Fibroblast of skin of abdomen (primary cell): ENCODE results near the gene ANO4. TPM values are rescaled to one million over a fixed set of nuclear protein-coding genes. Genes with fewer than 3 reads are reported as not detected.

Source experiments
- DNase-seq: peaks from one replicate; pipeline ENCODE4 v3.0.0-alpha.2; 2013
- polyA plus RNA-seq, 2 experiments: library from polyadenylated mRNA; unstranded; fragments of 120-200 nt; gene quantifications; one replicate each; pipeline ENCODE4 v1.2.1, GENCODE V29; 2013; ENCODE audit not compliant: insufficient read length in 2 of 2

Gene ANO4
- 2.4 TPM for polyA plus RNA-seq (2013, experiment 1 of 2; ENCODE audit: insufficient read length)
- polyA plus RNA-seq (2013, experiment 2 of 2; ENCODE audit: insufficient read length) = 2.3 TPM

DNA sequence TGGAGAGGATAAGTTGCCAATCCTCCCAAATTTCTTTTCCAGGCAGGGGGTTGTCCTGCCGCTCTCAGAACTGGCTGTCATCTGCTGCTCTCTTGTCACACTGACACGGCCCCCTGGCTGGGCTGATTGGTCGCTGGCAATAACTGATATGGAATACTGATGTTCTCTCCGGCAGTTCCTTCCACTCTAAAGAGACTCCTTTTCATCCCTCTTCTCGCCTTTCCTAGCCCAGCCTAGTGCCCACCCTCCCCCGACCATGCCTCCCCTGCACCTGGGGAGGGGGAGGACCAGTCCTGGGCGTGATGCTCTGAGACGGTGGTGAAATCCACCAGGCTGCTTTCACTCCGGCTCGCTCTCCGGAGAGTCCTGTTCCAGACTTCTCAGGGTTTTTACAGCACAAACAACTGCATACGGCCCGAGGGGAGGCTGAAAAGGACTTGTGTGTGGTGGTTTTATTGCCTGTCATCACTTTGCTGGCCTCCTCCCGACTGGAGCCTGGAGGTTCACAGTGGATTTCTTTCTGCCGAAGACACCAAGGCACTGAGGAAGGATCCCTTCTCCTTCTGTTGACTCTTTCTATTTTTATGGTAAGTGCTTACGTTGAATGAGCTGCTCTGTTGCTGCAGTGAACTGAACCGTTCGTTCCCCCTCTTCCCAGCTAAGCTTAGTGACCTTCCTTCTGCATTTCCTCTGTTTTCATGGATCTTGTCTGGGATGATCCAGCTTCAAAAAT, at the start of gene ANO4:
Gene ANO4 (plus strand): TSS at position 336 of the 733 bp plus-strand sequence. CDS start 107,010 bp downstream, outside the sequence.
- DNase-seq = no peak

DNA sequence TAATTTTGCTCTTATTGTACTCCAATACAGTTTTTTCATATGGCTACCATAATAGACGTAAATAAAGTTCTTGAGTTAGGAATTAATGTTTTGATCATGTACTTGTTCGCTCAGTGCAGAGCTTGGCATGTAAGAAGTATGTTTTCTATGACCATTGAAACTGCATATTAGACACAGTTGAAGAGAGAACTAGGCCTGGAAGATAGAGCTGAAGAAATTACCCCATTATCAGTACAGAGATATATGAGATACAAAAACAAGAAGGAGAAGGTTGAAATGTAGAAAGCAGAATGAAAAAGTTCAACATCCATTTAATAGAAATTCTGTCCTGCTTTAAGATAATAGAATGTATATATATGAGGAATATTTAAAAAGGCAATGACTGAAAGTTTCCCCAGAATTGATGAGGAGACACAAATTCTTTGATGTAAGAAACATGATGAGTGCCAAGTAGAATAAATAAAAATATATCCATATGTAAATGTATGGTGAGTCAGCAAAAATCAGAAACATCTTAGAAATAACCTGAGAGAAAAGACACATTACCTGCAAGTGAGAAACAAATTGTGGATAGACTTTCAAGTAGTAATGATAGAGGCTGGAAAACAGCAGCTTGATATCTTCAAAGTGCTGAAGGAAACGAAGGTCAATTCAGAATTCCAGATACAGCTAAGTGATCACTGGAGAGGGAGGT, 49.1 kb upstream of the ANO4 start:
- DNase-seq = no peak

- DNase-seq = no peak
Measured at GRCh38 chr12:100752841-100753240, 41.7 kb upstream of the ANO4 start.

- no peak for DNase-seq
Measured at GRCh38 chr12:100753837-100754236, 40.7 kb upstream of the ANO4 start.

DNA sequence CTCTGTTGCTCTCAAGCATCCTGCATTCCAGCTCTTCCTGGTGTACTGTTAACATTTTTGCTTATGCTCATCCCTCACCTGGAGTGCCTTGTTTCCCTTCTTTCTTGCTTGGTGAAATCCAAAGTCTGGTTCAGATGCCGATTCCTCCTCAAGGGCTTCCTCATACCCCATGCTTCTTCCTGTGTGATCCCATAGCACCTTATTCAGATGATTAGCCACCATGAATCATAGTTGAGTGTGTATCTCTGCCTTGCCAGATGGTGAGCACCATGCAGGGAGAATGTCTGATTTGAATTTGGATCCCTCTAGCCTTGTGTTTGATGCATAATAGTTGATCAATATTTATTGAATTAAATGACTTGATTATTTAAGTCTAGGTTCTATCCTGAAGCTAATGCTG, 39.4 kb upstream of the ANO4 start:
- DNase-seq = no peak

- DNase-seq = no peak
Measured at GRCh38 chr12:100758083-100758482, 36.5 kb upstream of the ANO4 start.

- no peak for DNase-seq
Measured at GRCh38 chr12:100767371-100767770, 27.2 kb upstream of the ANO4 start.

DNA sequence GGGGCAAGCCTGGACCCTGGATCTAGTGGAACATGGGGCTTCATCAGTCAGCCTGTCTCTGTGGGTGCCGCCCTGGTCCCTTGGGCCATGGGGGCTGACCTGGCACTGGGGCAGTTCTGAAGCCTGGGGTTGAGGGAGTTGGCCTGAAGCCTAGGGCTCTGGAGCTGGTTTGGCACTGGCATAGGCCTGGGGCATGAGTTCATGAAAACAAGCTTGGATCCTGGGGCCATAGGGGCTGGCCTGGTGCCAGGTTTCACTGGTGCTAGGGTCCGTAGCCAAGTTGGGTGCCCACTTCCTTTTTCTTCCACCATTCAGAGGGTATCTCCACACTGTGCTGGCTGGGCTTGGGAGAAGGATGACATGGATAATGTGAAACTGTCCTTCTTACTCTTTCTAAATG, 26.6 kb upstream of the ANO4 start:
- DNase-seq = no peak

DNA sequence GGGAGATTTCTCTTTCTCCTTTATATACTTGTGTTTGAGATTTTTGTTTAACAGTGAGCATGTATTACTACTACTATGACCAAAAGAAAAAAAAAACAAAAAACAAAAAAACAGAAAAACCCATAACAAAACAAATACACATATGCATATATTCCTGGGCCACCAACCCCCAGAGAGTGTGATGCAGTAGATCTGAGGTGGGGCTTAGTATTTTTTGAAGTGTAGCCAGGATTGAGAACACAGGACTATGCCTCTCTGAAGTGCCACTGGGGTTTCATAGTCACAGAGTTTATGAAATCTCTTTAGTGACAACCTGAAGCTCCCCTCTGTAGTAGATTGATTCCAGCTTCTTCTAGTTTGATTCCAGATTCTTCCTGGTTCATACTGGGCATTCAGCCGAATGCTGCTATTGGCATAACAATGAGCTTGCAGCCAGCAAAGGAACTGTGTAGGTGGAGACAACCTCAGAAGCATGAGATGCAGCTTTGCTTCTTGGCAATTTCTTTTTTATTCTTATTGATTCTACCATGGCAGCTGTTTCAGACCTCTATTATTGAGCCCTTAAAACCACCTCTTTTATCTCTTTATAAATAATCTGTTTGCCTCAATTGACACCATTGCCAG, 15.5 kb upstream of the ANO4 start:
- no peak for DNase-seq

DNA sequence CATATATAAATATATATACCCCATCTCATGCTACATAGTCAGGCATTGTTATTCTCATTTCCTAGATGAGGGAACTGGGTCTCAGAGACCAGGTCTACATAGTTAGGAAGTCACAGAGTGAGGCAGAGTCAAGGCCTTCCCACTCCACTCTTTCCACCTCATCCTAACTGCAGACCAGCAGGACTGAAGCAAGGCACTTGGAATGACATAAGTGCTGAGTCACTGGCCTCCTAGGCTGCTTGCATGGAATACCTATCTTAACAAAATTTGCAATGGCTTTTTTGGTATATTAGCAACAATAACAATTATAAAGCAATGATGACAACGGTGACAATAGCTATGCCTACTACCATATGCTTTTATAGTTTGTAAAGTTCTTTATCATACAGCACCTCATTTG, 5.4 kb upstream of the ANO4 start:
- no peak for DNase-seq

GRCh38 chr12:100789975-100790374, 4.6 kb upstream of the ANO4 start:
- no peak for DNase-seq

DNA sequence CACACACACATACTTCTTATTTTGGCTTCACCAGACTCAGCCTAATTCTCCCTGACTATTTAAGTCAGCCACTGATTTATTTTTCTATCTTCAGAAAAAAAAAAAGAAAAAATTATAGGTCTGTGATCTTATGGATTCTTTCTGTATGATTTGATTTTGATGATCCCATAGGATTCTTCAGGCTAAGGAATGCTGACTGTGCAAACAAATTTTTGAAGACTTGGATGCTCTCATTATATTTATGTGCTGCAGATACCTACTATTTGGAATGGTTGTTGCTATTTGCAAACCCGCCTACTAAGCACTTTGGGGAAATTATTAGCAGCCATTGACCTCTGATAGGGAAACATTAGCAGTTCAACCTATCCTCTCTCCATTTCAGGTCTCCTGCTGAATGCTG, 4.0 kb upstream of the ANO4 start:
- DNase-seq = no peak

GRCh38 chr12:100793182-100793581, 1.4 kb upstream of the ANO4 start:
- DNase-seq = peak; percentile 12

- DNase-seq = no peak
Measured at GRCh38 chr12:100795174-100795799, 711 bp downstream of the ANO4 start.

- no peak for DNase-seq
Measured at GRCh38 chr12:100795800-100796179, 1.2 kb downstream of the ANO4 start.

GRCh38 chr12:100796621-100797020, 2.0 kb downstream of the ANO4 start:
- no peak for DNase-seq

DNA sequence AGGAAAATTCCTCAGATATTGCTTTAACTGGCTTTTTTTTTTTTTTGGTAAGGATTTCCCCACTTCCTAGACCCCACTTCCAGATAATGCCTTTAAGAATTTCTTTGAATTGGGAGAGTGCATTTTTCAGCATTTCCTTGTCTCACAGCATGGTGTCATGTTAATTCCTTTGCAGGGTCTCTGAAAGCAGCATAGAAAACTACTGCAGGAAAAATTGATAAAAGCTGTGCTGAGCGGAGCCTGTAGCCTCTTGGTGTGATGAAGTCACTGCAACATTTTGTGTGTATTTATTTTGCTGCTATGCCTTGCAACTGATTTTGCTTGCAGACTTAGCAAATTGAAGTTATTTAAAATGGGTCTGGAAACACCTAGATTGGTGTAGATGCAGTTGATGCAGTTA, 2.7 kb downstream of the ANO4 start:
- DNase-seq = no peak

DNA sequence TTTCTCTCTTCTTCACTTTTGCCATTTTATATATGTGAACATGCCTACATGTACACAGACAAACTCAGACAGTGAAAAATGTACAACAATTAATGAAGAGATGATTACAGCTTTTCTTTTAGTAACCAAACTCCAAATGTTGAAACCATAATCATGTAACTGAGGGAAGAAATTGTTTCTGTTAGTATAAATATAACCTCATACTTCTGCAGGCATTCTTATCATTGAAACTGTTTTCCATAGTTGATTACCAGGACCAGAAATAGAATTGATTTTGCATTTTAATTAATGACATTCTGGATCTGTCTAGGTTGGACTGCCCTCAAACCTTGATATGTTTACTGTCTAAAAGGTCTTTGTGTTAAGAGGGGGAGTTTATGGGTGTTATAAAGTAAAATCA, 3.2 kb downstream of the ANO4 start:
- no peak for DNase-seq

- peak; percentile 54 for DNase-seq
Measured at GRCh38 chr12:100798286-100799160, 3.9 kb downstream of the ANO4 start.

- no peak for DNase-seq
Measured at GRCh38 chr12:100799770-100800169, 5.2 kb downstream of the ANO4 start.

GRCh38 chr12:100800723-100801122, 6.1 kb downstream of the ANO4 start:
- no peak for DNase-seq

GRCh38 chr12:100801320-100801719, 6.7 kb downstream of the ANO4 start:
- no peak for DNase-seq
